K562 (cell line): ENCODE data around the gene RCC1. TPM values are rescaled to one million over a fixed set of nuclear protein-coding genes. Genes with fewer than 3 reads are reported as not detected.

Experiments used
- CBX3 ChIP-seq, 2 experiments: IDR thresholded peaks; 1 replicate in 1 of 2; 2 replicates in 1 of 2; pipeline ENCODE4 v1.6.1; 2012; ENCODE audit warnings: inconsistent platforms in 2 of 2, low read length in 2 of 2, borderline replicate concordance in 1 of 2, control low read depth in 1 of 2
- CBX8 ChIP-seq: fragments of 200-600 bp; sonication (generic); IDR thresholded peaks from 2 replicates; pipeline ENCODE4 v1.6.1; 2012; ENCODE audit warnings: borderline replicate concordance, mixed run types, low read depth, mild to moderate bottlenecking, moderate library complexity, mixed read lengths, low read length, control low read depth, inconsistent platforms; ENCODE audit not compliant: poor library complexity, severe bottlenecking; ENCODE audit errors: extremely low read depth
- FOXK1 ChIP-seq: sonication (generic); formaldehyde crosslinking; IDR thresholded peaks from 2 replicates; pipeline ENCODE4 v1.8.0; 2022; ENCODE audit warnings: missing genetic modification reagents, mild to moderate bottlenecking, borderline replicate concordance
- GTF2E2 ChIP-seq: fragments of 200-800 bp; sonication (Bioruptor generic); IDR thresholded peaks from 2 replicates; pipeline ENCODE4 v1.6.1; 2016; ENCODE audit warnings: missing genetic modification characterization, missing compliant biosample characterization
- HMGXB4 ChIP-seq: sonication (generic); formaldehyde crosslinking; IDR thresholded peaks from 2 replicates; pipeline ENCODE4 v1.8.1; 2023; ENCODE audit warnings: mild to moderate bottlenecking, missing genetic modification reagents
- IRF9 ChIP-seq: fragments of 450-650 bp; IDR thresholded peaks from 2 replicates; pipeline ENCODE4 v1.6.1; 2016; ENCODE audit warnings: missing biosample characterization, missing genetic modification characterization
- MBD1 ChIP-seq: fragments of 250-450 bp; sonication (Bioruptor Pico); IDR thresholded peaks from 2 replicates; pipeline ENCODE4 v1.8.0; 2022; ENCODE audit warnings: inconsistent platforms
- NELFE ChIP-seq: IDR thresholded peaks from 2 replicates; pipeline ENCODE4 v1.6.1; 2011; ENCODE audit warnings: mild to moderate bottlenecking; ENCODE audit not compliant: insufficient read depth, insufficient read length
- PKNOX1 ChIP-seq: fragments of 450-650 bp; IDR thresholded peaks from 2 replicates; pipeline ENCODE4 v1.6.1; 2016
- STAT6 ChIP-seq: sonication (generic); formaldehyde crosslinking; IDR thresholded peaks from 2 replicates; pipeline ENCODE4 v1.8.1; 2023; ENCODE audit warnings: mild to moderate bottlenecking, missing genetic modification reagents
- TFE3 ChIP-seq: fragments of 450-650 bp; formaldehyde crosslinking; IDR thresholded peaks from 2 replicates; pipeline ENCODE4 v1.4.0; 2020; ENCODE audit warnings: mild to moderate bottlenecking, mixed read lengths
- ZNF232 ChIP-seq: sonication (generic); formaldehyde crosslinking; IDR thresholded peaks from 2 replicates; pipeline ENCODE4 v1.8.0; 2022; ENCODE audit warnings: mild to moderate bottlenecking, missing genetic modification reagents
- polyA plus RNA-seq, 8 experiments: library from polyadenylated mRNA; depleted of rRNA in 4 of 8; stranded (reverse) in 5 of 8; unstranded in 3 of 8; fragments of >200 nt; fragmentation: Nextera tagmentation in 2 of 8; fragmentation: Illumina TruSeq in 1 of 8; extraction: Ambion mirVana in 2 of 8; extraction: Trizol in 1 of 8; gene quantifications; 2 replicates each; pipeline versions ENCODE4 v1.2.1 to v1.2.3, GENCODE V29; 2011 to 2014; ENCODE audit warnings: inconsistent platforms in 1 of 8, missing spikeins in 1 of 8
- total RNA-seq, 7 experiments: library from RNA; depleted of rRNA in 6 of 7; stranded (reverse); fragments of >200 nt in 6 of 7; fragmentation: Illumina TruSeq in 2 of 7; extraction: Trizol in 2 of 7; gene quantifications; 2 replicates each; pipeline versions ENCODE4 v1.2.1 to v1.2.3, GENCODE V29; 2011 to 2021; ENCODE audit warnings: low replicate concordance in 1 of 7

Gene RCC1
- total and polyA plus RNA-seq, 9 of the 15 experiments (the other 6 are each of a cell fraction or from before 2014, with no cell fraction given), result 16.4 to 202 (median 107) TPM

GRCh38 chr1:28581531-28582247 is 75.8 kb downstream of the RCC1 start (continued):
- TF ChIP-seq CBX8 (no peak), STAT6 (CRISPR knock-in tag) (peak; percentile 44), GTF2E2 (peak; percentile 100), HMGXB4 (CRISPR knock-in tag) (peak; percentile 86; the same call in 1 of the 2 replicates), NELFE (peak; percentile 99), IRF9 (tag) (0 out of 2 replicates have a peak, but pooled peaks have one; percentile 50), CBX3 (IDR thresholded peaks at IDR 0.05; ENCODE audit: borderline replicate concordance in 1 of 2, low read length in 2 of 2) (0 out of 3 replicates have a peak, but pooled peaks of 1 of the 2 experiments have one; percentile 81), MBD1 (CRISPR knock-in tag) (no peak), FOXK1 (CRISPR knock-in tag) (peak; percentile 46), TFE3 (CRISPR knock-in tag) (no peak), ZNF232 (peak; percentile 93), PKNOX1 (peak; percentile 57; the same call in 1 of the 2 replicates)
